Skeletal muscle satellite cell (primary cell): ENCODE measurements around the gene CUX1.
A peak's percentile ranks its signal among the peaks of the same experiment; 100 is the strongest.

Experiments
- H3K27me3 ChIP-seq: 2 replicates; pipeline ENCODE4 v1.7.0; 2013; ENCODE audit warnings: low read length; ENCODE audit not compliant: control insufficient read depth, insufficient read depth
- H3K36me3 ChIP-seq: 2 replicates; pipeline ENCODE4 v1.7.0; 2013; ENCODE audit warnings: mild to moderate bottlenecking, control low read depth, low read length; ENCODE audit not compliant: insufficient read depth
- H3K4me1 ChIP-seq: 2 replicates; pipeline ENCODE4 v1.7.0; 2013; ENCODE audit warnings: low read length; ENCODE audit not compliant: control insufficient read depth, insufficient read depth
- H3K4me2 ChIP-seq: 2 replicates; pipeline ENCODE4 v1.7.0; 2013; ENCODE audit warnings: mild to moderate bottlenecking, low read length
- H3K4me3 ChIP-seq: 2 replicates; pipeline ENCODE4 v1.7.0; 2013; ENCODE audit warnings: low read length
- H3K9ac ChIP-seq: 2 replicates; pipeline ENCODE4 v1.7.0; 2013; ENCODE audit warnings: mild to moderate bottlenecking, low read depth, low read length, moderate library complexity
- H3K9me3 ChIP-seq: replicated peaks from 2 replicates; pipeline ENCODE4 v1.7.0; 2013; ENCODE audit warnings: mild to moderate bottlenecking, control low read depth, low read length

CUX1 gene

DNA sequence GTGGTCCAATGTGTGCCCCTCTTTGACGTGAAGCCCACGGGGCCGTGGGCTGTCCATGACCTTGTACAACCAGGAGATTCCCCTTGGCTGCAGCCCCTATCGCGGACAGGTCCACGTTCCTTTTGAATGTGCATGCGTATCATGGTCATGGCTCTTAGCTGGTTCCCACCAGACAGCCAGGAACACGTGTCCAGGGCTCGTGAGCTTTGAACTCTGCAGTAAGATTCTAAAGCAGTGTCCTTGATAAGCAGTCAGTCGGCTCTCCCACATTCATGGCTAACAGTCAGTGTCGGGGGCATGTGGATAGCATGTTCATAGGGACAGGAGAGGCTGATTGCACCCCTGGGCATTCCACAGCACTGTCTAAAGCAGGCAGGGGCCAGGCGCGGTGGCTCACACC is 393.4 kb downstream of the CUX1 start:
- no peak overlapping the region for H3K4me3 ChIP-seq
- H3K36me3 ChIP-seq, result peaks cover 8% of the 10 kb centered on the region

DNA sequence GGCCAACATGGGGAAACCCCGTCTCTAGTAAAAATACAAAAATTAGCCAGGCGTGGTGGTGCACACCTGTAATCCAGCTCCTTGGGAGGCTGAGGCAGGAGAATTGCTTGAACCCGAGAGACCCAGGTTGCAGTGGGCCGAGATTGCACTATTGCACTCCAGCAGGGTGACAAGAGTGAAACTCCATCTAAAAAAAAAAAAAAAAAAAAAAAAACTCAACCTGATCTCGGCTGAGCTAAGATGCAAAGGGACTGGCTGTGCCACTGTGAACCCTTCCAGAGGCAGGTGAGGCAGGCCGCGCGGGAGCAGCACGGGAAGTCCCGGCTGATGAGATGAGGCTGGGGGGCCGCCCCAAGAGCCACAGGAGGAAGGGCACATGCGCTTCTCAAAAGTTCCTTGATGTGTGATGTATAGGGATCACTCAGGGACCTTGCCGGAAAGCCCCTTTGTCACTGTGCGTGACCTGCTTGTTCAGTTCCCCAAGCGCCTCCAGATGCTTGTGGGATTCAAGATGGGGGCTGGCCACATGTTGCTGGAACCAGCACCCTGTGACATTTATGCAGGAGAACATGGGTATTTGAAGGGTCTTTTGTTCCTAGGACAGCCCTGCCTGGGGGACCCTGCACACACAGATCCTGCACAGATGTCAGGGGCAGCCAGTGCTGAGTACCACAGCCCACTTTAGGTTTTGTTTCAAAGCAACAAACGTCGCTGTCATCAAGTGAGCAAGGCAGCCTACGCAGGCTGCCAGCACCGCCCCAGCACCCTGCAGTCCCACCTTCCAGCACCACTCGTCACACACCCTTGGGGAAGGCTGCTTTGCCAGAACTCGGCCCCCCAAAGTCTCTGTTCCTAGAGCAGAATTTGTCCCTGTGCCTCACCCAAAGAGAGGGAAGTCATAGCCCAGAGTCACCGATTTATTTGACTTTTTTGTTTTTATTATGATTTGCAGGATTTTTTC is 394.4 kb downstream of the CUX1 start:
- no peaks in the 10 kb centered on the region for H3K27me3 ChIP-seq
- peaks cover 7% of the 10 kb centered on the region for H3K36me3 ChIP-seq
- no peak overlapping the region for H3K4me2 ChIP-seq
- no peaks in the 10 kb centered on the region for H3K9me3 ChIP-seq
- no peak overlapping the region for H3K4me3 ChIP-seq
- H3K9ac ChIP-seq, result no peak overlapping the region
- H3K4me1 ChIP-seq, result no peaks in the 10 kb centered on the region

More for the DNA sequence above, 393.4 kb downstream of the CUX1 start:
- H3K4me2 ChIP-seq, result no peak overlapping the region
- H3K27me3 ChIP-seq, result no peaks in the 10 kb centered on the region
- no peaks in the 10 kb centered on the region for H3K4me1 ChIP-seq
- H3K9ac ChIP-seq, result no peak overlapping the region
- no peaks in the 10 kb centered on the region for H3K9me3 ChIP-seq

DNA sequence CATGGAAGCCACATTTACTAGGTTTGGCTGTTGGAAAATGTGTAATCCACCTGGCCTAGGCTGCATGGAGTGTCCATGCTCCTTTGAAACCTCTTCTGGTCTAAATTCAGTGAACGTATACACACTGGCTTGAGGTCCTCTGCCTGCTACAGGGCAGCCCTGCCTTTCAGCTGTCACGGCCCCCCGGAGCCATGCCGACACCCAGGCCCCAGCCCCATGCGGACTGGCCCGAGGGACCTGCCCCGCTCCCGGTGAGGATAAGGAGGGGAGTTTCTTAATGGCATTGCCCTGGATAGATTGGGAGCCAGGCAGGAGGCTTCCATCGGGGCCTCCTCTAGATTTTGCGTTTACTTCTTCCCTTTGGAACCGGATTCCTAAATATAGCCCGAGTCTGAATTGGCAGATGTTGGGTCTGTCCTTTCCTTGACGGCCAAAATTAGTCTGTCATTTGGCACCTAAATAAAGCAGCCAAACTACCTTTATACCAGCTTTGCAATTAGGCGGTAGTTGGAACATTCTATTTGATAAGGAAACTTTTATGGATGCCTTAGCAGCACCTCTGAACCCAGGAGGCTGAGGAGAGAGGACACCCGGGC is 397.1 kb downstream of the CUX1 start:
- peaks cover 7% of the 10 kb centered on the region for H3K36me3 ChIP-seq
- H3K4me1 ChIP-seq, result no peaks in the 10 kb centered on the region
- no peak overlapping the region for H3K9ac ChIP-seq
- no peak overlapping the region for H3K4me3 ChIP-seq
- no peaks in the 10 kb centered on the region for H3K9me3 ChIP-seq
- no peaks in the 10 kb centered on the region for H3K27me3 ChIP-seq
- H3K4me2 ChIP-seq, result no peak overlapping the region

DNA sequence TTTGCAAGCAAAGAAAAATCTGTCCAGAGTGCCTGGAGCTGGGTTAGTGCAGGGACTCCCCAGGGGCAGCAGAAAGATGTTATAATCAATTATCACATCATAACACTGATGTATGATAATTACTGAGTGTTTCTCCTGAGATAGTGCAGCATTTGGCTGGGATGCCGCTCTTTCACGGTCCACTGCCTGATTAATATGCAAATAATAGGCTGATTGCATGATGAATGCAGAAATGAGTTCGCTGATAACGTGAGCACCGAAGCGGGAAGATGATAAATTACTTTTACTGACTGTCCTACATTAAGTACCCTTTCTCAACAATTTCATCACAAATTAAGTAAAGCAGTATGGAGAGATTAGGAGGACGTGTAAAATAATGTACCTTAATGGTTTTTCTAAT is 397.8 kb downstream of the CUX1 start:
- Histone ChIP-seq H3K4me3 (no peak overlapping the region), H3K4me1 (peaks cover under 1% of the 10 kb centered on the region), H3K27me3 (no peaks in the 10 kb centered on the region), H3K9ac (no peak overlapping the region), H3K36me3 (peaks cover 7% of the 10 kb centered on the region), H3K9me3 (no peaks in the 10 kb centered on the region), H3K4me2 (no peak overlapping the region)

DNA sequence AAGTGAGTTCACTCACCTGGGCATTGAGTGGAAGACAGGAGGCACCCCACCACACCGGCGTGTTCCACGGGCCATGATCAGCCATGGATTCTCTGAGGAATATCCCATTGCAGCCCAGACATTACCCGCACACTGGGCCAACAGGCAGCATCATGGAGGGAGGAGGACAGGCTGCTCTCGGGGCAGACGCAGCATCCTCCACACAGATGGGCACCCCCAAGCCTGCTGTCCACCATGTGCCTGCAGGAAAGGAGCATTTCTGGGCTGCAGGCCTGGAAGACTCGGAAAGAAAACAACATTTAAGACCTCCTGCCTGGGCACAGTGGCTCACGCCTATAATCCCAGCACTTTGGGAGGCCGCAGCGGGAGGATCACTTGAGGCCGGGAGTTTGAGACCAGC is 398.3 kb downstream of the CUX1 start:
- no peak overlapping the region for H3K9ac ChIP-seq
- H3K36me3 ChIP-seq, result peaks cover 7% of the 10 kb centered on the region
- no peaks in the 10 kb centered on the region for H3K9me3 ChIP-seq
- H3K4me1 ChIP-seq, result peaks cover 4% of the 10 kb centered on the region
- no peak overlapping the region for H3K4me2 ChIP-seq
- H3K4me3 ChIP-seq, result no peak overlapping the region
- no peaks in the 10 kb centered on the region for H3K27me3 ChIP-seq

DNA sequence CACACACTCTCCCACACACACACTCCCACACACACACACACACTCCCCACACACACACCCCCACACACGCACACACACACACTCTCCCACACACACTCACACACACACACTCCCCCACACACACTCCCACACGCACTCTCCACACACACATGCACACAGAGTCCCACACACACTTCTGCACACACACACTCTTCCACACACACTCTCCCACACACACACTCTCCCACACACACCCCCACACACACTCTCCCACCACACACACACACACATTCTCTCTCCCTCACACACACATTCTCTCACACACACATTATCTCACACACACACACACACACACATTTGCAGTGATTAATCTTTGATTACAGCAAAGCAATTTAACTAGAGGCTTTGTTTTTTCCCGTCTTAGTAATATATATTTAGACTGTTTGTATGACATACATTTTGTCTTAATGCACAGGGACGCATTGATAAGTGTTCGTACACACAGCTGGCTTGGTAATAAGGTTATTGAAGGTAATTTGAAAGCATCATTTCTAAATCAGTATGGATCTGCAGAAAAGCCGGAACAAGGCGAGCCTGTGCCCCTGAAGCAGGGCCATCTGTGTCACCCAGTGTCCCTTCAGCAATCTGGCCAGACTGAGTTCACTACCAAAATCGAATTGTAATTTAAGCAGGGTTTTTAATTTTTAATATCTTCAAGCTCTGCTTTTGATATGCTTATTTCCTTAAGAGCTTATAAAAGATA is 399.3 kb downstream of the CUX1 start:
- Histone ChIP-seq H3K4me3 (no peak overlapping the region), H3K9me3 (no peaks in the 10 kb centered on the region), H3K9ac (no peak overlapping the region), H3K27me3 (no peaks in the 10 kb centered on the region), H3K36me3 (peaks cover 7% of the 10 kb centered on the region), H3K4me1 (peaks cover 14% of the 10 kb centered on the region), H3K4me2 (no peak overlapping the region)

DNA sequence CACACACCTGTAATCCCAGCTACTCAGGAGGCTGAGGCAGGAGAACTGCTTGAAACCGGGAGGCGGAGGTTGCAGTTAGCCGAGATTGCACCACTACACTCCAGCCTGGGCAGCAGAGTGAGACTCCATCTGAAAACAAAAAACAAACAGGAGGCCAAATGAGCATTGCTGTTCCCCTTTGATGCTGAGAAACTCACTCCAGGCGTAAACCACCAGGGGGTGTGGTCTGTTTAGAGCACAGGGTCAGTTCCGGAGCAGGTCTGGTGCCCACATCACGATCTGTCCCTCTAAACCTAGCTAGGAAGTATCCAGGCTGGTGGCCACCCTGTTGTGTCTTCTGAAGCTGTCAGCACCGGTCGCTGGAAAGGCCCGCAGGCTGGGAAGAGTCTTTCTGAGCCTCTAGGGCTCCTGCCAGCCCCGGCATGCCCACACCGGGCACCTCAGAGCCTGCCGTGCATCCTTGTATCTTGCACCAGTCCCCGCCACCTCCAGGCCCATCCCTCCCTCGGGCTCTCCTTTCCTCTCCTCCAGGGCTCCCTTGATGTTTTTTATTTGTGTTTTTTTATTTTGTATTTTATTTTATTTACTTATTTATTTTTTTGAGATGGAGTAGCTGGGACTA is 402.9 kb downstream of the CUX1 start:
- Histone ChIP-seq H3K27me3 (no peaks in the 10 kb centered on the region), H3K9me3 (no peaks in the 10 kb centered on the region), H3K9ac (no peak overlapping the region), H3K4me1 (peaks cover 23% of the 10 kb centered on the region), H3K4me2 (no peak overlapping the region), H3K36me3 (no peaks in the 10 kb centered on the region), H3K4me3 (no peak overlapping the region)

DNA sequence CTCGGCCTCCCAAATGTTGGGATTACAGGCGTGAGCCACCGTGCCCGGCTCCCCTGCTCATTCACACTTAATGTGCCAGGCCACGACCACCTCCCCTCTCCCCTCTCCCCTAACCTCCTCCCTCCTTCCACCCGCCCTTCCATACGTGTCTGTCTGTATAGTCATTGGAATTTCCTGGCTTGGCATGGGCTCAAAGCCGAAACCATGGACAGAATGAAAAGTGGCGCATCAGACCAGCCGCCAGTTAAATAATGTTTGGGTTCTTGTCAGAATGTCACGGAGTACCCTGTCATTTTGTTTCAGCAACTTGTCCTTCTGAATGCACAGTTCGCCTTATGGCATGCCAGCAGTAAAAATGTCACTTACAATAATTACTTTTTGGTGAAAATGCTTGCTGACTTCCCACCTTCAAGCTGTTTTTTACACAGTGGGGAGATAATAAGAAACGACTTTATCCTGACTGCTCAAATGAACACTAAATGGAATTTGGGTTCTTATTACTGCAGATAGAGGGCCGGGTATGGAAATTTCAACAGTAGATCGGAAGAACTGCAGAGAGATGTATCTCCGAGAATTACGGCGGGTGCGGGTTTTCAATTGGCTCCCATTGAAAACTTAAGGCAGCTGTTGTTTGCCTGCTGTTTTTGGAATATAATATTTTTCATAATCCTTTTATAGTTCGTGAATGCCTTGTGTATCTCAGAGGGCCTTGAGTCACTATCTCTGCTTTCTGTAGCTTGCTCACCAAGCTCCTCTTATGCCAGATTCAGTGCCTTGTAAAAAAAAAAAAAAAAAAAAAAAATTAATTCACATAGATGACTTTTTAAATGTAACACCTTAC is 403.8 kb downstream of the CUX1 start:
- no peaks in the 10 kb centered on the region for H3K9me3 ChIP-seq
- peak overlapping the region; percentile 71 for H3K4me2 ChIP-seq
- no peaks in the 10 kb centered on the region for H3K36me3 ChIP-seq
- peak overlapping the region; percentile 48 for H3K9ac ChIP-seq
- peaks cover 23% of the 10 kb centered on the region for H3K4me1 ChIP-seq
- H3K4me3 ChIP-seq, result peak overlapping the region; percentile 3
- H3K27me3 ChIP-seq, result no peaks in the 10 kb centered on the region

DNA sequence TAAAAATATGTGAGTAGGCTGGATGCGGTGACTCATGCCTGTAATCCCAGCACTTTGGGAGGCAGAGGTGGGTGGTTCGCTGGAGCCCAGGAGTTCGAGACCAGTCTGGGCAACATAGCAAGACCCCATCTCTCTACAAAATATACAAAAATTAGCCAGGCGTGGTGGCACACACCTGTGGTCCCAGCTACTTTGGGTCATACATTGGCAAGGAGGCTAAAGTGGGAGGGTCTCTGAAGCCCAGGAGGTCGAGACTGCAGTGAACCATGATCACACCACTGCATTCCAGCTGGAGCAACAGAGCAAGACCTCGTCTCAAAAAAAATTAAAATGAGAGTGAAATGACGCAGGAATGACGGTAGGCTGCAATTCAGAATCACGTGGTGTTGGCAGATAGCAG is 404.5 kb downstream of the CUX1 start:
- no peaks in the 10 kb centered on the region for H3K27me3 ChIP-seq
- H3K36me3 ChIP-seq, result no peaks in the 10 kb centered on the region
- no peak overlapping the region for H3K9ac ChIP-seq
- no peak overlapping the region for H3K4me3 ChIP-seq
- no peaks in the 10 kb centered on the region for H3K9me3 ChIP-seq
- H3K4me1 ChIP-seq, result peaks cover 23% of the 10 kb centered on the region
- peak overlapping the region; percentile 71 for H3K4me2 ChIP-seq

DNA sequence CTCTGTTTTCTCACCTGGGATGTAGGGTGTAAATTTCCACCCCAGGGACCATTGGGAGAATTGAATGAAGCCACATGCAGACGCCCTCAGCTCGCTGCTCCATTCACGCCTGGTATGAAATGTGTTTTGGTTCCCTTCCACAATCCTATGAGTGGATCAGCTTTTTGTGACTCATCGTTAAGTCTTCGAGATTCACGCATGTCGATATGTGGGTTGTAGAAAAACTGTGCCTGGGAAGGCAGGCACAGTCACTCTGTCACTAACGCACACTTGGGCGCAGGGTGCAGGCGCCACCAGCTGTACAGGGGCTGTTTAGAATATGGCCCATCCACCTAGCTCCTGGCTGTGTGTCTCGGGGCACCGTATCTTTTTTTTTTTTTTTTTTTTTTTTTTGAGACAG is 405.0 kb downstream of the CUX1 start:
- Histone ChIP-seq H3K4me3 (no peak overlapping the region), H3K4me2 (peak overlapping the region; percentile 15), H3K4me1 (peaks cover 23% of the 10 kb centered on the region), H3K27me3 (no peaks in the 10 kb centered on the region), H3K9ac (no peak overlapping the region), H3K9me3 (no peaks in the 10 kb centered on the region), H3K36me3 (no peaks in the 10 kb centered on the region)
